Breast epithelium (tissue), 3 donors: ENCODE data around the gene ZNF488.

Experiments
- CTCF ChIP-seq, 3 donors: fragments of 450-650 bp; IDR thresholded peaks; one replicate each; pipeline ENCODE4 v1.5.1; 2016 to 2017; ENCODE audit warnings: antibody characterized with exemption in 3 of 3, mild to moderate bottlenecking in 3 of 3, moderate library complexity in 3 of 3
- POLR2A ChIP-seq: fragments of 450-650 bp; IDR thresholded peaks from one replicate; pipeline ENCODE4 v1.6.1; 2016; ENCODE audit warnings: antibody characterized with exemption, mild to moderate bottlenecking, moderate library complexity
- POLR2AphosphoS5 ChIP-seq, 3 donors: sonication (generic); formaldehyde crosslinking; IDR thresholded peaks; one replicate each; pipeline ENCODE4 v1.6.1; 2017; ENCODE audit warnings: antibody characterized with exemption in 3 of 3

GRCh38 chr10:47408606-47409005 lies 24.5 kb upstream of the ZNF488 start:
- TF ChIP-seq POLR2A (no peak), CTCF (IDR thresholded peaks at IDR 0.05) (no peak), POLR2AphosphoS5 (IDR thresholded peaks at IDR 0.05) (no peak)
